GM12873 (cell line): ENCODE measurements around the gene ARID3A.

Source experiments
- TF ChIP-seq, protein P1 (sequence below): IDR thresholded peaks from 2 replicates; pipeline ENCODE4 v1.5.1; 2012; ENCODE audit warnings: low read depth, mild to moderate bottlenecking, moderate library complexity, low read length, control low read depth; ENCODE audit not compliant: insufficient read depth; ENCODE audit errors: missing control alignments

ARID3A gene

DNA sequence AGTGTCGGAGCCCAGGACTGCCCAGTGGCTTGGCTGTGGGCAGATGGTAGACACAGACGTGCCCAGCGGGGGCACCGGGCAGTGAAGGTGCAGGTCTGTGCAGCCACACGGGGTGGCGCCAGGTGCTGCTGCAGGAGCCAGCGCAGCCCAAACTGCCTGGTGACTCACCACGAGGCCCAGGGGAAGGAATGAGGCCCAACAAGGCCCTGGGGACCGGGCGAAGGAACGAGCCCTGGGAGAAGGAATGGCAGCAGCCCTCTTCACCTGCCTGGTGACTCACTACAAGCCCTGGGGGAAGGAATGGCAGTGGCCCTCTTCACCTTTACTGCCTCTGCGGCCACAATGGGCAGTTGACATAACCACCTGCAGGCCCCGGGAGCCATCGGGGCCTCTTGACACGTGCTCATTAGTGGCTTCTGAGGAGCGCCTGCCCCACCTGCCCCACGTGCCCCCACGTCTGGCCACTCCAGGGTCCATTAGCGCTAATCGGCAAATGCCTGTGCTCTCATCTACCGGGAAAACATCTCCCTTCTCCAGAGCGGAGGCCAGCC, 42.1 kb upstream of the ARID3A start:
- TF ChIP-seq, protein P1, sequence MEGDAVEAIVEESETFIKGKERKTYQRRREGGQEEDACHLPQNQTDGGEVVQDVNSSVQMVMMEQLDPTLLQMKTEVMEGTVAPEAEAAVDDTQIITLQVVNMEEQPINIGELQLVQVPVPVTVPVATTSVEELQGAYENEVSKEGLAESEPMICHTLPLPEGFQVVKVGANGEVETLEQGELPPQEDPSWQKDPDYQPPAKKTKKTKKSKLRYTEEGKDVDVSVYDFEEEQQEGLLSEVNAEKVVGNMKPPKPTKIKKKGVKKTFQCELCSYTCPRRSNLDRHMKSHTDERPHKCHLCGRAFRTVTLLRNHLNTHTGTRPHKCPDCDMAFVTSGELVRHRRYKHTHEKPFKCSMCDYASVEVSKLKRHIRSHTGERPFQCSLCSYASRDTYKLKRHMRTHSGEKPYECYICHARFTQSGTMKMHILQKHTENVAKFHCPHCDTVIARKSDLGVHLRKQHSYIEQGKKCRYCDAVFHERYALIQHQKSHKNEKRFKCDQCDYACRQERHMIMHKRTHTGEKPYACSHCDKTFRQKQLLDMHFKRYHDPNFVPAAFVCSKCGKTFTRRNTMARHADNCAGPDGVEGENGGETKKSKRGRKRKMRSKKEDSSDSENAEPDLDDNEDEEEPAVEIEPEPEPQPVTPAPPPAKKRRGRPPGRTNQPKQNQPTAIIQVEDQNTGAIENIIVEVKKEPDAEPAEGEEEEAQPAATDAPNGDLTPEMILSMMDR: no peak

DNA sequence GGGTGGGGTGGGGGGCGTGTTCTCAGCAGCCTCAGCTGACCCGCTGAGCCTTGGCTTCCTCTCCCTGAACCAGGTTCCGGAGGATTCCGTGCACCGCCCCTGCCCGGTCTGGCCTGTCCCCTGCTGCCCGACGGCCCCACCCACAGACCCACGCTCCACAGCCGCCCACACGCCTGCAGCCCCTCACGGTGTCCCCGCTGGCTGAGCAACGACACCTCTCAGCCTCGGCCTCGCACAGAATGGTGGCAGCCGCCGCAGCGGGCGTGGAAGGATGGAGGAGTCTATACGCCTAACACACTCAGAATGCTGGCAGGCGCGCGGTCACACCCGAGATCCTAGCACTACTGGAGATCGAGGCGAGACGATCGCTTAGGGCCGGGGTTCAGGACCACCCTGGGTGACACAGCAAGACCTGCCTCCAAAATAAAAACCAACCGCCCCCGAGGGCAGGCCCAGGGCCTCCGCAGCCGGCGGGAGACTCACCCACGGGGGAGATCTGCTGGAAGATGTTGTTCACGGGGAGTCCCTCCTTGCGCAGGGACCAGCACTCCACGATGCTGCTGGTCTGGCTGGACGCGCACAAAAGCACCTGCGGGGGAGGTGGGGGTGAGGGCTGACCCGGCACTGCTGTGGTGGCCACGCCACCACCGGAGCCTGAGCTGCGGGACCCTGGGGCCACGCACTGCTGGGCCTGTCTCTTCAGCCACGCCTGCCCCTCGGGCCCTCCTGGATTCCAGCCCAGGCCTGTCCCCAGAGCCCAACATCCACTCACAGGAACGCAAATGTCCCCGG, 41.2 kb upstream of the ARID3A start:
- TF ChIP-seq, protein P1: no peak

DNA sequence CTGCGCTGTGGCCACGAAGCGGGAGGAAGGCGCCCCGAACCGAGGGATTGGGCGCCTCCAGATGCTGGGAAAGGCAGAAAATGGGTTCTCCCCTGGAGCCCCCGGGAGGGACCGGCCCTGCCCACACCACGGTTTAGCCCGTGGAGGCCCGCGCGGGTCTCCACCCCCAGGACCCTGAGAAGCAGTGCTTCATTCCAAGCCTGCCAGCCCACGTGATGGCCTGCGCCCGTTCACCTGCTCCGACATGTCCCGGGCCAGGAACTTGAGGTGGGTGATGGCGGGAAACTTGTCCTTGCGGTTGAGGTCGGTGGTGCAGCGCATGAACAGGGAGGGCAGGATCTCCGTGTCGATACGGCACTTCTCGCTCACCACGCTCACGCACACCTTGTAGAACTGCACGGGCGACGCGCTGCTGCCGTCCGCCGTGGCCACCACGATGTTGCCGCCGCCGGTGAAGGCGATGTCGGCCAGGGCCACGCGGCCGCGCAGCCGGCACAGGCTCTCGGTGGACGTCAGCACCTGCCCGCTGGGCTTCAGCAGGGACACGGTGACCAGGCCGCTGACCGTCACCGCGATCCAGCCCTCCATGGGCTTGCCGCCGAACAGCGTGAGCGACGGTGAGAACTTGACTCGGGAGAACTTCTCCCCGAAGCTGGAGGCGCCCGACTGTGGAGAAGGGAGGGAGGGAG, 40.2 kb upstream of the ARID3A start:
- TF ChIP-seq, protein P1: no peak

DNA sequence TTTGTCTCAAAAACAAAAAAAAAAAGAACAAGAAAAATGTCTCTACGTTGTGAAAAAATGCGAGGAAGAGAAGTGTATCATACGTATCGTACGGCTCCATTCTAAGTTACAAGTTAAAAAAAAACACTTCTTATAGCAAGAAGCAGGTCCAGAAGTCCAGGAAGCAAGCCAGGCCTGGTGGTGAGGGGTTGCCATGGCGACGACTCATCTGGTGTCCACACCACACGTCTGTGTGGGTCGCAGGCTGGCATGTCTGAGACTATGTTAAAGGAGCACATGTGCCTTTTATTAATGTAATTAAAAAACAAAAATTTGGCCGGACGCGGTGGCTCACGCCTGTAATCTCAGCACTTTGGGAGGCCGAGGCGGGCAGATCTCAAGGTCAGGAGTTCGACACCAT, 38.8 kb upstream of the ARID3A start:
- TF ChIP-seq, protein P1: no peak

DNA sequence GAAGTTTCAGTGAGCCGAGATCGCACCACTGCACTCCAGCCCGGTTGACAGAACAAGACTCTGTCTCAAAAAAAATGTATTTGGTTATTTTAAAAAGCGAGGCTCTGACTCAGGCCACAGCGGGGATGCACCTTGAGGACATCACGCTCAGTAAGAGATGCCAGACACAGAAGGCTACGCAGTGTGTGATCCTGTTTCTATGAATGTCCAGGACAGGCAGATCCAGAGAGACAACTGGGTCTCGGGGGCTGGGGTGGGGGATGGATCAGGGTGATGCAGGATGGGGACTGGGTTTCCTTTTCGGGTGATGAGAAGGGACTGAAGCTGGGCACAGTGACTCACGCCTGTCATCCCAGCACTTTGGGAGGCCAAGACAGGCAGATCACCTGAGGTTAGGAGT, 38.2 kb upstream of the ARID3A start:
- TF ChIP-seq, protein P1: no peak

DNA sequence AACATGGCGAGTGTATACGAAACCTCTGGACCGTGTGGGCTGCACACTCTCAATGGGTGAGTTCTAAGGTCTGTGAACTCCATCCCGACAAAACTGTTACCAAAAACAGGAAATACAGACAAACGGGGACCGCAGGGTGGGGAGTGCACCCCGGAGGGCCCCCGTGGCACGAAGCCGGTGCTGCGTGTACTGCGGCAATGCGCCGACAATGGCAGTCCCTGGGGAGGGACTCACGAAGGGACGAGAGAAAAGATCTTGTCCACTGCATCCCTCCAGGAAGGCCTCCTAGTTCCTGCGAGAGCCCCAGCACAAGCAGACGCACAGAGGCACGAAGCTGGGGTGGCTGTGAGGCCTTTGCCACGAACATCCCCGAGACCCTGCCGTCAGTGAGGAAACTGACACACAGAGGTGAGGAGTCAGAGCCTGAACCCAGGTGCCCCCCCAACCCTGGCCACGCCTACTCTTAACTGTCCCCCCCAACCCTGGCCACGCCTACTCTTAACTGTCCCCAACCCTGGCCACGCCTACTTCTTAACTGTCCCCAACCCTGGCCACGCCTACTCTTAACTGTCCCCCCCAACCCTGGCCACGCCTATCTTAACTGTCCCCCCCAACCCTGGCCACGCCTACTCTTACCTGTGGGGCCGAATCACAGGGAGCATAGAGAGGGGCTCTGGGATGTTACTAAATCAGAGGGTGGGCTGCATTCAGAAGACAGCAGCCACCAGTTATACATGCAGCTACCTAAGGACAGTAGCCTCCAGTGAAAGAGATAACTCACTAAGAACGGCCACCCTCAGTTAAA, 37.1 kb upstream of the ARID3A start:
- TF ChIP-seq, protein P1: no peak

DNA sequence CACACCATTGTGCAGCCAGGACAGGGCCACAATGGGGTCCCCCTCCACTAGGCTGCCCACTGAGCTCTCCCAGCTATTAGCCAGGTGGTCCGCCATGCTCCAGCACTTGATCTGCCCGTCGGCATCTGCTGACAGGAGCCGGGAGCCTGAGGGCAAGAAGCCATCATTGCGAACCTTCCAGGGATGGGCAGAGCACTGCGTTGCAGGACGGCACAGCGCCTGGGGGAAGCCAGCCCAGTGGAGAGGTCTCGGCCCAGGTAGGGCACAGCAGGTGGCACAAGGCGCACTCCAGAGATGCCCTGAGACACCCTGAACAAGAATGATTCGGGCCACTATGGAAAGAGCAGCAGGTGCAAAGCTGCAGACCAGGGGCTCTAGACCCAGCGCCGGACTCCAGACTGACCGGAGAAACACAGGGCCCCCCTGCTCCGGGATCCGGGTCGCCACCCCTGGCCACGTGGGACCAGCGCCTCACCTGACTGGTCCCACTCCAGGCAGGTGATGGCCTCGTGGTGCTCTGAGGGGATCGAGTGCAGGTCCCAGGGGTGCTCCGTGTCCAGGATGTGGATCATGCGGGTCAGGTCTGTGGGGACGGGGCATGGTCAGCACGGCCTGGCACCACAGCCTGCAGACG, 36.1 kb upstream of the ARID3A start:
- TF ChIP-seq, protein P1: no peak
